ENCODE measurements around the gene FMR1NB.

The FMR1NB gene

GRCh38 chrX:147981038-147981752 is at the start of gene FMR1NB:
Gene FMR1NB (plus strand): TSS chrX:147981337. CDS start chrX:147981403, 66 bp downstream.
- TF ChIP-seq, protein P1, sequence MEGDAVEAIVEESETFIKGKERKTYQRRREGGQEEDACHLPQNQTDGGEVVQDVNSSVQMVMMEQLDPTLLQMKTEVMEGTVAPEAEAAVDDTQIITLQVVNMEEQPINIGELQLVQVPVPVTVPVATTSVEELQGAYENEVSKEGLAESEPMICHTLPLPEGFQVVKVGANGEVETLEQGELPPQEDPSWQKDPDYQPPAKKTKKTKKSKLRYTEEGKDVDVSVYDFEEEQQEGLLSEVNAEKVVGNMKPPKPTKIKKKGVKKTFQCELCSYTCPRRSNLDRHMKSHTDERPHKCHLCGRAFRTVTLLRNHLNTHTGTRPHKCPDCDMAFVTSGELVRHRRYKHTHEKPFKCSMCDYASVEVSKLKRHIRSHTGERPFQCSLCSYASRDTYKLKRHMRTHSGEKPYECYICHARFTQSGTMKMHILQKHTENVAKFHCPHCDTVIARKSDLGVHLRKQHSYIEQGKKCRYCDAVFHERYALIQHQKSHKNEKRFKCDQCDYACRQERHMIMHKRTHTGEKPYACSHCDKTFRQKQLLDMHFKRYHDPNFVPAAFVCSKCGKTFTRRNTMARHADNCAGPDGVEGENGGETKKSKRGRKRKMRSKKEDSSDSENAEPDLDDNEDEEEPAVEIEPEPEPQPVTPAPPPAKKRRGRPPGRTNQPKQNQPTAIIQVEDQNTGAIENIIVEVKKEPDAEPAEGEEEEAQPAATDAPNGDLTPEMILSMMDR (IDR thresholded peaks at IDR 0.05) = no peak

- TF ChIP-seq, protein P1 (IDR thresholded peaks at IDR 0.05) = no peak
Observed at GRCh38 chrX:147933815-147934214, 47.3 kb upstream of the FMR1NB start.

DNA sequence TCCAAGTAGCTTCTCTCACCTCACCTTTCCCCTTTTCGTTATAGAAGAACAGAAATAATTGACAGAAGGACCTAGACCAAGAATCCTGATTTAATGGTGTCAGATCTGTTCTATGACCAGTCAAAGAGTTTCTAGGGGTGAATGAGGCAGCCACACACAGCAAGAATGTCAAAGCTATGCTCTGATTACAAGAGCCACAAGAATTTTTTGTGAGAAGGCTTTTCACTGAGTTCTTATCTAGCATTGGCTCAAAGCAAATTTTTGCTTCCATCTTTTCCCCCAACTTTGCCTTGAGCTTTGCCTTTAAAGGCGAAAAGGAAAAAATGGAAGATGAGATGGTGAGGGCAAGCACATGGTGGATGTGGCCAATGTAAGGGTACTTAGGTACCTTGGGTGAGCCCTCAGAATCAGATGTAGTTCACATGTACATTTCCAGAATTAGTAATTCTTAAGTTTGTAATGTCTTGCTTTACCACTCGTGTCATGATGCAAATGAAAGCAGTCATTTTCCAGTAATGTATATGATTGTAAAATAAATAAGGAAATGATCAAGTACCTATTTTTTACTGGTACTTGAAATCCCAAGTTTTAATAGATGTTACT is 45.9 kb upstream of the FMR1NB start:
- TF ChIP-seq, protein P1 (IDR thresholded peaks at IDR 0.05) = no peak

GRCh38 chrX:147945286-147945685 is 35.9 kb upstream of the FMR1NB start:
- TF ChIP-seq, protein P1 (IDR thresholded peaks at IDR 0.05) = no peak

GRCh38 chrX:147948531-147948930 is 32.6 kb upstream of the FMR1NB start:
- TF ChIP-seq, protein P1 (IDR thresholded peaks at IDR 0.05) = no peak

GRCh38 chrX:147950352-147950751 is 30.8 kb upstream of the FMR1NB start:
- TF ChIP-seq, protein P1 (IDR thresholded peaks at IDR 0.05) = no peak

DNA sequence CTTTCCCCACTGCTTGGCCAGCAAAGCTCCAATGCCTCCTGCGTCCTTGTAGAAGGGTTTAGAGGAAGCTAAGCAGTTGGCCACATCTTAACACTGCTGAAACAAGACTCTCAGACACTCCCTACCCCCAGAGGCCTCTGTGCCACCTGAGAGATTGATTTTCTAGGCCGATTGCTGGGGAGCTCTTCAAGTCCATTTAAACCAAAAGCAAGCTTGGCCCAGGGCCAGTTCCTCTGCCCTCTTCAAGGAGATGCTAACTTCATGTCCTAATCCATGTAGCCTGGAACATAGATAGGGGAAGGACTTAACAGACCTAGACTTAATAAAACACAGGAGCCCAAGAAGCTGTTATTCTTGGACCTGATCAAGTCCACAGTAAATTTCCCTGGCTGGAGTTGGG is 27.2 kb upstream of the FMR1NB start:
- TF ChIP-seq, protein P1 (IDR thresholded peaks at IDR 0.05) = no peak

All from LNCAP (cell line).